HepG2 (cell line): Measurements from ENCODE around the gene CEACAM16. TPM values are rescaled to one million over a fixed set of nuclear protein-coding genes. Genes with fewer than 3 reads are reported as not detected.

Source experiments
- ATAC-seq: fragments of 200-7000 bp; cut with Tn5 transposase; 3 replicates; pipeline ENCODE4 v1.9.1; 2020; ENCODE audit warnings: mild to moderate bottlenecking, moderate library complexity
- BruUV-seq: library from RNA; stranded (reverse); fragments of 400-500 nt; replicated peaks from 2 replicates; lab custom pipeline; 2021; lab: Mats Ljungman, UMichigan
- CTCF ChIA-PET: fragments of 300-600 bp; formaldehyde crosslinking; extraction: SDS; loops from one replicate; lab custom pipeline; 2021; ENCODE audit warnings: low total read pairs, inconsistent platforms, low intra/inter-chr PET ratio; lab: Yijun Ruan, JAX
- POLR2A ChIA-PET: fragments of 350-600 bp; sonication (Branson Sonifier 250); formaldehyde crosslinking; loops from one replicate; lab custom pipeline; 2020; ENCODE audit warnings: antibody characterized with exemption, inconsistent platforms; lab: Yijun Ruan, JAX
- DNase-seq: peaks from one replicate; pipeline ENCODE4 v3.0.0-alpha.2; 2015; ENCODE audit warnings: low spot score
- FAIRE-seq: peaks from 3 replicates; lab custom pipeline; 2011; peaks lifted over from hg19 to GRCh38; lab: Jason Lieb, UNC
- H2AFZ ChIP-seq: one replicate; pipeline ENCODE4 v1.6.1; 2011; ENCODE audit warnings: low read length, inconsistent platforms
- H3K27ac ChIP-seq: fragments of 300-600 bp; 3 replicates; pipeline ENCODE4 v1.8.0; 2011; ENCODE audit warnings: mixed run types, mild to moderate bottlenecking, mixed read lengths, low read length, inconsistent platforms; ENCODE audit not compliant: insufficient read depth; ENCODE audit errors: extremely low read length
- H3K27me3 ChIP-seq, 2 experiments: fragments of 200-600 bp in 1 of 2; 2 replicates in 1 of 2; 3 replicates in 1 of 2; pipeline versions ENCODE4 v1.6.0 to v1.8.0; 2011; ENCODE audit warnings: low read length in 2 of 2, mild to moderate bottlenecking in 2 of 2, moderate library complexity in 2 of 2, inconsistent platforms in 1 of 2; ENCODE audit not compliant: insufficient read depth in 2 of 2, control insufficient read depth in 1 of 2
- H3K36me3 ChIP-seq, 2 experiments: fragments of 200-600 bp in 1 of 2; replicated peaks in 1 of 2; 2 replicates in 1 of 2; 3 replicates in 1 of 2; pipeline versions ENCODE4 v1.5.1 to v1.8.0; 2011; ENCODE audit warnings: low read length in 2 of 2, inconsistent platforms in 1 of 2; ENCODE audit not compliant: insufficient read depth in 2 of 2, control insufficient read depth in 1 of 2
- H3K4me1 ChIP-seq: 2 replicates; pipeline ENCODE4 v1.5.1; 2012; ENCODE audit warnings: low read length, inconsistent platforms; ENCODE audit not compliant: insufficient read depth
- H3K4me2 ChIP-seq: 2 replicates; pipeline ENCODE4 v1.6.0; 2011; ENCODE audit warnings: low read depth, low read length, inconsistent platforms
- H3K4me3 ChIP-seq, 3 experiments: fragments of 200-600 bp in 1 of 3; sonication (generic), shearing (Covaris generic) in 1 of 3; replicated peaks in 1 of 3; 2 replicates each; pipeline ENCODE4 v1.5.1; 2011 to 2016; ENCODE audit warnings: low read length in 3 of 3, inconsistent platforms in 2 of 3, low read depth in 2 of 3, mild to moderate bottlenecking in 2 of 3, control low read depth in 1 of 3, mixed read lengths in 1 of 3; ENCODE audit not compliant: insufficient read depth in 1 of 3
- H3K79me2 ChIP-seq: one replicate; pipeline ENCODE4 v1.6.1; 2011; ENCODE audit warnings: low read length, inconsistent platforms; ENCODE audit not compliant: insufficient read depth
- H3K9ac ChIP-seq: 2 replicates; pipeline ENCODE4 v1.6.0; 2011; ENCODE audit warnings: mild to moderate bottlenecking, low read depth, low read length, inconsistent platforms; ENCODE audit not compliant: insufficient read depth
- H3K9me3 ChIP-seq: 2 replicates; pipeline ENCODE4 v1.5.1; 2012; ENCODE audit warnings: mild to moderate bottlenecking, low read length
- H4K20me1 ChIP-seq: 2 replicates; pipeline ENCODE4 v1.6.0; 2011; ENCODE audit warnings: inconsistent platforms, mild to moderate bottlenecking, low read length, moderate library complexity; ENCODE audit not compliant: insufficient read depth
- SOX6 ChIP-seq, 2 experiments: fragments of 450-650 bp in 1 of 2; sonication (generic) in 1 of 2; formaldehyde crosslinking in 1 of 2; IDR thresholded peaks; 2 replicates each; pipeline versions ENCODE4 v1.4.0 to v1.6.1; 2017 to 2020; ENCODE audit warnings: antibody characterized with exemption in 1 of 2, mild to moderate bottlenecking in 1 of 2, missing genetic modification reagents in 1 of 2
- TARDBP ChIP-seq: sonication (generic); formaldehyde crosslinking; IDR thresholded peaks from 2 replicates; pipeline ENCODE4 v1.8.0; 2022; ENCODE audit warnings: mild to moderate bottlenecking, missing genetic modification reagents
- ZNF20 ChIP-seq: sonication (generic); formaldehyde crosslinking; IDR thresholded peaks from 2 replicates; pipeline ENCODE4 v1.4.0; 2020; ENCODE audit warnings: mild to moderate bottlenecking, moderate library complexity, missing genetic modification reagents
- ZNF768 ChIP-seq: sonication (generic); formaldehyde crosslinking; IDR thresholded peaks from 2 replicates; pipeline ENCODE4 v1.4.0; 2020; ENCODE audit warnings: missing genetic modification reagents
- WGBS: methylation state at CpG from one replicate; pipeline ENCODE4 v1.1.6; 2017; ENCODE audit warnings: low lambda C conversion rate; 5-methylcytosine and 5-hydroxymethylcytosine counted together
- in situ Hi-C: cut with HindIII; loops from 2 replicates; pipeline ENCODE4 v1.10.0; 2017; ENCODE audit warnings: low pct_unique_long_range_greater_than_20kb; ENCODE audit not compliant: extremely low pct_ligation_motif_present
- intact Hi-C: fragments of 100-400 bp; cut with micrococcal nuclease; formaldehyde crosslinking; loops from one replicate; pipeline ENCODE4 v1.10.0; 2022; ENCODE audit not compliant: unreplicated experiment
- polyA plus RNA-seq, 8 experiments: library from polyadenylated mRNA; depleted of rRNA in 3 of 8; stranded (reverse) in 7 of 8; unstranded in 1 of 8; fragments of >200 nt; fragmentation: Illumina TruSeq in 4 of 8; extraction: Trizol in 4 of 8; gene quantifications; 2 replicates each; pipeline versions ENCODE4 v1.2.1 to v1.2.3, GENCODE V29; 2011 to 2016; ENCODE audit warnings: low read depth in 4 of 8, missing spikeins in 1 of 8, mixed read lengths in 1 of 8; ENCODE audit not compliant: insufficient read depth in 1 of 8
- total RNA-seq, 5 experiments: library from RNA; depleted of rRNA; stranded (reverse); fragments of >200 nt; fragmentation: Illumina TruSeq; extraction: Trizol; gene quantifications; 2 replicates each; pipeline ENCODE4 v1.2.3, GENCODE V29; 2016; ENCODE audit warnings: low read depth in 1 of 5
- TF ChIP-seq, protein P1 (sequence below): sonication (generic); formaldehyde crosslinking; IDR thresholded peaks from 2 replicates; pipeline ENCODE4 v1.5.1; 2020; ENCODE audit warnings: mild to moderate bottlenecking, moderate library complexity, missing genetic modification reagents
- TF ChIP-seq, protein P2 (sequence below): sonication (generic); formaldehyde crosslinking; IDR thresholded peaks from 2 replicates; pipeline ENCODE4 v1.5.0; 2020; ENCODE audit warnings: mild to moderate bottlenecking, missing genetic modification reagents, borderline replicate concordance

Gene CEACAM16
- total and polyA plus RNA-seq, 2 of the 13 experiments (the other 11 are each of a cell fraction or from before 2014, with no cell fraction given): not detected

DNA sequence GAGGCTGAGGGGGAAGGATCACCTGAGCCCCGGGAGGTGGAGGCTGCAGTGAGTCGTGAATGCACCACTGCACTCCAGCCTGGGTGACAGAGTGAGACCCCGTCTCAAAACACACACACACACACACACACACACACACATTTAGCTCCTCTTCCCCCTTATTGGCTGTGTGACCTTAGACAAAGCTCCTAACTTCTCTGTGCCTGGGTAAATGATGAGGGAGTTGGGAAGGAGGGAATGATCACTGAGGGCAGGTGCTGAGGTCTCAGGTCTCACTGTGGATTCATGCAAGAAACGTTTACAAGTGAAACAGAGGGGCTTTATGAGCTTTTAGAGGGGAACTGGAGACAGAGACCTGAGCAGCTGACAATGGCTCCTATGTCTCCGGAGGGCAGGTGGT is 32.7 kb downstream of the CEACAM16 start:
- no peak for FAIRE-seq
- H2AFZ ChIP-seq: no peak overlapping the region
- no peaks in the 10 kb centered on the region for H3K27me3 ChIP-seq
- CTCF ChIA-PET: no interaction called here
- H3K79me2 ChIP-seq: no peaks in the 10 kb centered on the region
- no peaks in the 10 kb centered on the region for H3K36me3 ChIP-seq
- no peak overlapping the region for H3K27ac ChIP-seq
- no peak overlapping the region for H3K4me2 ChIP-seq
- no TSS peak for BruUV-seq
- no peaks in the 10 kb centered on the region for H3K9me3 ChIP-seq
- 26% methylated on average over 5 of the region's 5 CpGs for WGBS
- TF ChIP-seq SOX6 (IDR thresholded peaks at IDR 0.05) (no peak), SOX6 (CRISPR knock-in tag; IDR thresholded peaks at IDR 0.05) (no peak), ZNF20 (CRISPR knock-in tag) (no peak), ZNF768 (peak; percentile 87), TARDBP (CRISPR knock-in tag) (no peak)
- TF ChIP-seq, protein P1, sequence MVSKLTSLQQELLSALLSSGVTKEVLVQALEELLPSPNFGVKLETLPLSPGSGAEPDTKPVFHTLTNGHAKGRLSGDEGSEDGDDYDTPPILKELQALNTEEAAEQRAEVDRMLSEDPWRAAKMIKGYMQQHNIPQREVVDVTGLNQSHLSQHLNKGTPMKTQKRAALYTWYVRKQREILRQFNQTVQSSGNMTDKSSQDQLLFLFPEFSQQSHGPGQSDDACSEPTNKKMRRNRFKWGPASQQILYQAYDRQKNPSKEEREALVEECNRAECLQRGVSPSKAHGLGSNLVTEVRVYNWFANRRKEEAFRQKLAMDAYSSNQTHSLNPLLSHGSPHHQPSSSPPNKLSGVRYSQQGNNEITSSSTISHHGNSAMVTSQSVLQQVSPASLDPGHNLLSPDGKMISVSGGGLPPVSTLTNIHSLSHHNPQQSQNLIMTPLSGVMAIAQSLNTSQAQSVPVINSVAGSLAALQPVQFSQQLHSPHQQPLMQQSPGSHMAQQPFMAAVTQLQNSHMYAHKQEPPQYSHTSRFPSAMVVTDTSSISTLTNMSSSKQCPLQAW (CRISPR knock-in tag): no peak
- TF ChIP-seq, protein P2, sequence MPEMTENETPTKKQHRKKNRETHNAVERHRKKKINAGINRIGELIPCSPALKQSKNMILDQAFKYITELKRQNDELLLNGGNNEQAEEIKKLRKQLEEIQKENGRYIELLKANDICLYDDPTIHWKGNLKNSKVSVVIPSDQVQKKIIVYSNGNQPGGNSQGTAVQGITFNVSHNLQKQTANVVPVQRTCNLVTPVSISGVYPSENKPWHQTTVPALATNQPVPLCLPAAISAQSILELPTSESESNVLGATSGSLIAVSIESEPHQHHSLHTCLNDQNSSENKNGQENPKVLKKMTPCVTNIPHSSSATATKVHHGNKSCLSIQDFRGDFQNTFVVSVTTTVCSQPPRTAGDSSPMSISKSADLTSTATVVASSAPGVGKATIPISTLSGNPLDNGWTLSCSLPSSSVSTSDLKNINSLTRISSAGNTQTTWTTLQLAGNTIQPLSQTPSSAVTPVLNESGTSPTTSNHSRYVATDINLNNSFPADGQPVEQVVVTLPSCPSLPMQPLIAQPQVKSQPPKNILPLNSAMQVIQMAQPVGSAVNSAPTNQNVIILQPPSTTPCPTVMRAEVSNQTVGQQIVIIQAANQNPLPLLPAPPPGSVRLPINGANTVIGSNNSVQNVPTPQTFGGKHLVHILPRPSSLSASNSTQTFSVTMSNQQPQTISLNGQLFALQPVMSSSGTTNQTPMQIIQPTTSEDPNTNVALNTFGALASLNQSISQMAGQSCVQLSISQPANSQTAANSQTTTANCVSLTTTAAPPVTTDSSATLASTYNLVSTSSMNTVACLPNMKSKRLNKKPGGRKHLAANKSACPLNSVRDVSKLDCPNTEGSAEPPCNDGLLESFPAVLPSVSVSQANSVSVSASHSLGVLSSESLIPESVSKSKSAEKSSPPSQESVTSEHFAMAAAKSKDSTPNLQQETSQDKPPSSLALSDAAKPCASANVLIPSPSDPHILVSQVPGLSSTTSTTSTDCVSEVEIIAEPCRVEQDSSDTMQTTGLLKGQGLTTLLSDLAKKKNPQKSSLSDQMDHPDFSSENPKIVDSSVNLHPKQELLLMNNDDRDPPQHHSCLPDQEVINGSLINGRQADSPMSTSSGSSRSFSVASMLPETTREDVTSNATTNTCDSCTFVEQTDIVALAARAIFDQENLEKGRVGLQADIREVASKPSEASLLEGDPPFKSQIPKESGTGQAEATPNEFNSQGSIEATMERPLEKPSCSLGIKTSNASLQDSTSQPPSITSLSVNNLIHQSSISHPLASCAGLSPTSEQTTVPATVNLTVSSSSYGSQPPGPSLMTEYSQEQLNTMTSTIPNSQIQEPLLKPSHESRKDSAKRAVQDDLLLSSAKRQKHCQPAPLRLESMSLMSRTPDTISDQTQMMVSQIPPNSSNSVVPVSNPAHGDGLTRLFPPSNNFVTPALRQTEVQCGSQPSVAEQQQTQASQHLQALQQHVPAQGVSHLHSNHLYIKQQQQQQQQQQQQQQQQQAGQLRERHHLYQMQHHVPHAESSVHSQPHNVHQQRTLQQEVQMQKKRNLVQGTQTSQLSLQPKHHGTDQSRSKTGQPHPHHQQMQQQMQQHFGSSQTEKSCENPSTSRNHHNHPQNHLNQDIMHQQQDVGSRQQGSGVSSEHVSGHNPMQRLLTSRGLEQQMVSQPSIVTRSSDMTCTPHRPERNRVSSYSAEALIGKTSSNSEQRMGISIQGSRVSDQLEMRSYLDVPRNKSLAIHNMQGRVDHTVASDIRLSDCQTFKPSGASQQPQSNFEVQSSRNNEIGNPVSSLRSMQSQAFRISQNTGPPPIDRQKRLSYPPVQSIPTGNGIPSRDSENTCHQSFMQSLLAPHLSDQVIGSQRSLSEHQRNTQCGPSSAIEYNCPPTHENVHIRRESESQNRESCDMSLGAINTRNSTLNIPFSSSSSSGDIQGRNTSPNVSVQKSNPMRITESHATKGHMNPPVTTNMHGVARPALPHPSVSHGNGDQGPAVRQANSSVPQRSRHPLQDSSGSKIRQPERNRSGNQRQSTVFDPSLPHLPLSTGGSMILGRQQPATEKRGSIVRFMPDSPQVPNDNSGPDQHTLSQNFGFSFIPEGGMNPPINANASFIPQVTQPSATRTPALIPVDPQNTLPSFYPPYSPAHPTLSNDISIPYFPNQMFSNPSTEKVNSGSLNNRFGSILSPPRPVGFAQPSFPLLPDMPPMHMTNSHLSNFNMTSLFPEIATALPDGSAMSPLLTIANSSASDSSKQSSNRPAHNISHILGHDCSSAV (CRISPR knock-in tag): no peak
- no peak for DNase-seq
- ATAC-seq: no peak
- no peak overlapping the region for H3K9ac ChIP-seq
- H4K20me1 ChIP-seq: no peaks in the 10 kb centered on the region
- no peak overlapping the region for H3K4me3 ChIP-seq
- intact Hi-C loops (no loop called here), in situ Hi-C loops (no loop called here)
- peaks cover 43% of the 10 kb centered on the region for H3K4me1 ChIP-seq
- POLR2A ChIA-PET: no interaction called here
